Left cardiac atrium (tissue), 4 donors: ENCODE measurements around the gene ZNFX1. TPM values are rescaled to one million over a fixed set of nuclear protein-coding genes. Genes with fewer than 3 reads are reported as not detected.
"Not testable (repeated sequence)": the region's sequence is repeated elsewhere in the genome, so short reads cannot be mapped to it uniquely, and the experiment has no call there.

ENCODE experiments used
- ATAC-seq, 2 donors: fragments of 200-7000 bp; cut with Tn5 transposase; one replicate each; pipeline ENCODE4 v1.9.1; 2020; ENCODE audit warnings: mild to moderate bottlenecking in 2 of 2, moderate library complexity in 2 of 2
- DNase-seq: peaks from one replicate; pipeline ENCODE4 v3.0.0-alpha.2; 2020
- intact Hi-C, 2 donors: fragments of 100-400 bp; cut with DNase I; formaldehyde crosslinking; loops; one replicate each; pipeline versions ENCODE4 v1.14.1 to v1.15.1; 2022 to 2023
- long read RNA-seq: library from polyadenylated mRNA; unstranded; transcript quantifications from one replicate; pipeline ENCODE4 v2.0.0, GENCODE V29; 2021
- total RNA-seq, 2 donors: library from RNA; stranded (reverse); fragmentation: NEBNext Ultra II Directional; extraction: Animal tissue kit (Norgen Biotek cat#: 25700); gene quantifications; one replicate each; pipeline ENCODE4 v1.2.1, GENCODE V29; 2021
- donor health status: DM: no; HTN: yes; CAD: no.
- donor health status: DM: no; HTN: yes; CAD: no; lungs with severe emphysema.
- donor health status: DM: yes; HTN: yes; CAD: no.
- donor health status: Dilated cardiomyopathy.

ZNFX1 gene
- 10 to 100 TPM; 20.3 to 24.5 TPM for total RNA-seq
- long read RNA-seq, partial matches to known transcripts, result 54 of 69 reads
- long read RNA-seq, other reads (novel, unspliced or antisense), result 15 of 69 reads

DNA sequence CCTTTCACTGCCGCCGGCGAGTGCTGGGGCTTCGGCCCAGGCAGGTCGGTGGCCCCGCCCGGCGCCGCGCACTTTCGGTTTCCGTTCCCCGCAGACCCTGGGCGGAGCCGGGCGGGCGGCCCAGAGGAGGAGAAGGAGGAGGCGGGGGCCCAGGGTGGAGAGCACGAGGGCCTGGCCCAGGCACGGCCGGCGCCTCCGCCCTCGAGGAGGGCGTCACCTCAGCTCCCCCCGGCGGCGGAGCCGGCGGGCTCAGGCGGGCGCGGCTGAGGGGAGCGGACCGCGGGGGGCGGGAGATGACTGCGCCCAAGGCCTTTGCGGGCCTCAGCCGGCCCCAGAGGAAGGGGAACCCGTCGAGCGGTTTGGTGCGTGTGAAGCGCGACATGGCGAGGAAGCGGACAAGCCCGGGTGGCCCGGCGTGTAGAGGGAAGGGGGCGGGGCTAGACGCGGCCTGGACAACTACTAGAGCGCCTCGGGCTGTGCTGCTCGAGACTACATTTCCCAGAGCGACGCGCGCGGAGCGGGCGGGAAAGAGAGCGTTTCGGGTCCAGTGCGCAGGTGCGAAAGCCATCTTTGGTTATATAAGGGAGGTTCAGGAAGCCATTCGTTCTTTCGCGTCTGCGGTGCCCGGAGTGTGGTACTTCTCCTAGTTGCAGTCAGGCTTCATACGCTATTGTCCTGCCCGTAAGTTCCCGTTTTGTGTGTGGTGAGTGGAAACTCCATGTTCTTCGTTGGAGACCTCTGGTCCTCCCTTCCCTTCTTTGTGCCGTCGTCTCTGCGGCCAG is at the start of gene ZNFX1:
Gene ZNFX1, minus strand, starts transcription at position 22 of the 782 bp plus-strand sequence. CDS start 2,218 bp downstream, outside the sequence.
- DNase-seq, result peak; percentile 99
- intact Hi-C loops, result no loop called here
- peak; percentile 96 to 97 for ATAC-seq

DNA sequence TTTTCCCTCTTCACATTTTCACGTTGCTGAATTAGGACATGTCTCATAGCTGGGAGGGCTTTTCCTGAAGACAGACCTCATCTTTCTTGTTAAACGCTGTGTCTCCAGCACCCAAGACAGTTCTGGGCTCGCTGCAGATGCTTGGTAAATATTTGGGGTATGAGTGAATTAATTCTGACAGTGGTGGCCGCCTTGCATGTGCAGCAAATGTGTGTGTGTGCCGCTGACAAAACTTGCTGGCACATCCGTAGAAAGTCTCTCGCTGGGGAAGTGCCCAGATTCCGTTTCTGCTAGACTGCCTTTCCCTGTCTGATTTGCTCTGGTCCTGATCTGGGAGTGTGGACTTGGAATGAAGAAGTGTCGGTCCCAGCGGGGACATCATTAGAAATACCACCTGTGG is 48.2 kb upstream of the ZNFX1 start:
- intact Hi-C loops, result no loop called here
- DNase-seq (no peak), ATAC-seq (no peak)

DNA sequence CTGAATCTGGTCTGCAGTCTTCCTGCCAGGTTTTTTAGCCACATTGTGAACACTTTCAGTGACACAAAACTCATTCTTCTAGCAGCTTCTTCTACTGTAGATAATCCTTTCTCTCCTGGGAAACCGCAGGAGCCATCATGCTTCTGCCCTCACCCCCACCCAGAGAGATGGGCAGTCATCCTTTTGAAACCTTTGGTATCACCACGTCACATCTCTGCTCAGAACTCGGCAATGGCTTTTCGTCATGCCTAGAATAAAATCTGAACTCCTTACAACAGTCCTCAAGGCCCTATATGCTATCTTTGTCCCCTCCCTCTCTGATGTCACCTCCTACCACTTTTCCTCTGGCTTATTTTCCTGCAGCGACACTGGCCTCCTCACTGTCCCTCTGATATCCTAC is 46.4 kb upstream of the ZNFX1 start:
- intact Hi-C loops, result no loop called here
- ATAC-seq (no peak), DNase-seq (no peak)

DNA sequence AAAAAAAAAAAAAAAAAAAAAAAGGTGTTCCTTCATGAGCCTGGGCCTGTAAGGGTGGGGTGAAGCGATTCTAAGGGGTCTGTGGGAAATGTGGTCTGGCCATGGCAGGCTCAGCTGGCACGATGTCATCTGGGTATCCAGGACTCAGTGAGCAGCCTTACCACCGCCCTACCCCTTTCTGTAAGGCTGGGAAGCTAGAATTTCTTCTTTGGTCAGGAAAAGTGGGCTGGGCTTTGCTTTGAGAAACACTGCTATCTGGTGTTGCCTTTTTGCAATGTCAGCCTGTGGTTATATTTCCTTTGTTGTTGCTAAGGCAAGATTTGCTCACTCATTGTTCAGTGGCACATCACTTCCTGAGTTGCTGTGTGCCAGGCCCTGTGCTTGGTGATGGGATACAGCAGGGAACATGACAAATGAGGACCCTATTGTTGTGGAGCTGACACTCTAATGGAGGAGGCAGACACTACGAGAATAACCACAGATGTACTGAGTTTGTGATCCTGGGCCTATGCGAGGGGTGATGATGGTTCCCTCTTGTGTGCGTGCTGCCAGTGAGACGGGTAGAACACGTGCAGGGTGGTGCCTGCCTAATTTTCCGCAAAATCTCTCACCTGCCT is 45.9 kb upstream of the ZNFX1 start:
- DNase-seq (peak; percentile 33), ATAC-seq (peak; percentile 61 to 63)
- intact Hi-C loops, result no loop called here

DNA sequence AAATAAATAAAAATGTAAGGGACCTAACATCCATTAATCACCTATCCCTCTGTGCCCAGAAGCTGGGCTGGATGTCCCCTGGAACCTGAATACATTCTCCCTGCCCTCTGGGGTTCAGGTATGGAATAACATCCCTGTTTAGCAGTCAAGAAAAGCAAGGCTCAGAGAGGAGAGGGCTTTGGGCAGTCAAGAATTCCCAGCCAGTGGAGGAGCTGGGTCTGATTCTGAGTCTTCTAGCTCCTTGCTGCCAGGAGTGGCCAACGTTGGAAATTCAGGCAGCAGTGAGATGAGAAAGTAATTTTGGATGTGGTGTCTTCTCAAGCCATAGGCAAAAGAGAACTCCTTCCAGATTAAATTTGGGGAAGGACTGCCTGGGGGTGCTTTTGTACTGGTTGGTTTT is 42.6 kb upstream of the ZNFX1 start:
- DNase-seq (no peak), ATAC-seq (no peak)
- intact Hi-C loops, result no loop called here

DNA sequence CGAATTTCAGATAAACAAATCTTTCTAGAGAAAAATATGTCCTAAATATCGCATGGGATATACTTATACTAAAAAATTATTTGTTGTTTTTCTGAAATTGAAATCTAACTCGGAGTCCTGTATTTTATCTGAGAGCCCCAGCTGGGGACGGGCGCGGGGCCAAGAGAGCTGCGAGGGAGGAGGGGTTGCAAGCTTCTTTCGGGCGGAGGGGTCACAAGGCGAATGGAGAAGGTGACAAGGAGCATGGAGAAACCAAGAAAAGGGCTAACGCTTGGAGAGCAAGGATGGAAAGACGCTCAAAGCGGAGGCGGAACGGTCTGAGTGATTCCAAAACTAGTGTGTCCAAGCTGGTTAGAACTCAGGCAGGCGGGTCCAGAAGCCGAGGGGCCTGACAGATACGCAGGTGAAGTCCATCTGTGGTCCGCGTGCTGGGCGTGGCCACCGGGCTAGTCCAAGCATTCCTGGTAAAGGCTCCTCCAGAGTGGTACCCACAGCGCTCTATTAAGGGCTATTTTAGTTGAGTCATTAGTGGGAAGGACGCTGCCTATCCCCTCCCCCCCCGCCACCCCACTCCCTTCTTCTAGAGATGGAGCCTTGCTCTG is 41.5 kb upstream of the ZNFX1 start:
- ATAC-seq, result no peak
- peak; percentile 29 for DNase-seq
- intact Hi-C loops, result no loop called here

DNA sequence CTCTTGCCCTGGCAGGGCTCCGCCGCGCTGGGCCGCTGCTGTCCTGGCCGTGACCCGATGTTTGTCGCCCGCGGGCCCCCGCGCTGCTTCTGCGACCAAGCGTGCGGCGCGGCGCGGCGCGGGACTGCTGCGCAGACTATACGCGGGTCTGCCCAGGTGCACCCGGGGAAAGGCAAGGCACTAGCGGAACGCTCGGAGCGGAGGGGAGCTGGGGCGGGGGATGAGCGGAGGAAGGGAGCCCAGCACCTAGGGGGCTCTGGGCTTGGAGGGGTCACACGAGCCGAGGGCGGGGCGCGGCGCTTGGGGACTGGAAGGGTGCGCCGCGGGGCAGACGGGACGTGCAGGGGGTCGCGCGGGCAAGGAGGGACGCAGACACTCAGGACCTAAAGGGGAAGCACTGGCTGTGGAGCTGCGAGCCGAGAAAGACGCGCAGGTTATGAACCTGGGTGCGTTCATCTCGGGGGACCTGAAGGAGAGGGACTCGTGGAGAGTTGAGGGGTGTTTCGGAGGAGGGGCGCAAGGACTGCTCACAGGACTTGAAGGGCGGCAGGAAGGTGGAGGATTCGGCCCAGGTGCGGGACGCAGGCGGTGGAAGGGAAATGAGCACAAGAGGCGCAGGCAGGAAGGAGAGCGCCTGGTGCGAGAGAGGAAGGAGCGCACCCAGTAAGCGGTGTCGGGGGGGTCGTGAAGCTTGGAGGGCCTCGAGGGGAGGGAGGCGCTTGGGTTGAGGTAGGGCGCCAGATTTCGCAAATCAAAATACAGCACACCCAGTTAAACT is 40.8 kb upstream of the ZNFX1 start:
- intact Hi-C loops, result no loop called here
- DNase-seq (no peak), ATAC-seq (peak in 1 of 2 donors; percentile 36)

DNA sequence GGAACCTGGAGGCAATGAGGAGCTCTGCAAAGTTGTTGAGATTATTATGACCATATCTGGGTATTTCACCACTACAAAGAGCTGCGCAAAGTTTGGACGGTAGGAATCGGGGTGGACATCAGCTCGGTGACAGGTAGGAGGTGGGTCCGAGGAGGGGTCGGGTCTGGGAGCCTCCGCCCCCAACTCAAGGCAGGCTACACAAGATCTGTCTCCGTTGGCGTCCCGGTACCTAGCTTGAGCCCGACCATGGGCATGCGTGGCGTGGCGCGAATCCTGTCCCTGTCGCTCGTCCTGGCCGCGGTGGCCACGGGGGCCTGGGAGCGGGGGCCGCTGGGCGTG is 40.2 kb upstream of the ZNFX1 start:
- intact Hi-C loops, result no loop called here
- peak; percentile 21 for DNase-seq
- ATAC-seq, result no peak

DNA sequence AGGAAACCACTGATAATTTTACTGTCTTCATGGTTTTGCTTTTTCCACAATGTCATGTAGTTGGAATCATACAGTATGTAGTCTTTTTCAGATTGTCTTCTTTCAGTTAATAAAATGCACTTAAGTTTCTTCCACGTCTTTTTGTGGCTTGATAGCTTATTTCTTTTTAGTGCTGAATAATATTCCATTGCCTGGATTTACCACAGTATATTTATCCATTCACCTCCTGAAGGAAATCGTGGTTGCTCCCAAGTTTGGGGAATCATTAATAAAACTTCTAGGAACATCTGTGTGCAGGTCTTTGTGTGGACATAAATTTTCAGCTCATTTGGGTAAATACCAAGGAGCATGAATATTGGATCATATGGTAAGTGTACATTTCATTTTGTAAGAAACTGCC is 38.8 kb upstream of the ZNFX1 start:
- no peak for ATAC-seq
- no peak for DNase-seq
- intact Hi-C loops, result no loop called here

DNA sequence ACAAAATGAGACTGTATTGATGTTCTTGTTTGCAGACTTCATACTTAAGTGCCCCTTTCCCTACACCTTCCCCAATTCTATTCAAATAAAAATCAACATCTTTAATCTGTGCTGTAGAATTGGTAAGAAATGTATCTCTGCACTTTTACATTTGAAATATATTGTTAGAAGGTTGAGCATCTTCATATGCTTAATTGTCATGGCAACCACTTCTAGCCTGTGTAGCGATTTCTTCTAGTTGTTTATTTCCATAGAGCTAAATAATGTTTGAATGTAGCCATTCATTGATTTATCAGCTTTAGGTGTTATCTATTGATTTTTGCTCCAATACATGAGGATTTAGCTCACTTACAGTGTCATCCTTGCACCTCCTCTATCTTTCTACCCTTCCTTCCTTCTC is 37.7 kb upstream of the ZNFX1 start:
- DNase-seq (no peak), ATAC-seq (no peak)
- intact Hi-C loops, result no loop called here

DNA sequence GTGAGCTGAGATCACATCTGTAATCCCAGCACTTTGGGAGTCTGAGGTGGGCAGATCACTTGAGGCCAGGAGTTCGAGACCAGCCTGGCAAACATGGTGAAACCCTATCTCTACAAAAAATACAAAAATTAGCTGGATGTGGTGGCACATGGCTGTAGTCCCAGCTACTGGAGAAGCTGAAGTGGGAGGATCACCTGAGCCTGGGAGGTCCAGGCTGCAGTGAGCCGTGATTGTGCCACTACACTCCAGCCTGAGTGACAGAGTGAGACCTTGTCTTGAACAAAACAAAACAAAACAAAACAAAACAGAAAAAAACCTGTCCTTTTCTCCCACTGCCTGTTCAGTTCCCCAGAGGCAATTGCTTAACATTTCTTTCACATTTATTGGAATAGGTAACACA is 36.2 kb upstream of the ZNFX1 start:
- DNase-seq, ATAC-seq, intact Hi-C loops: not testable (repeated sequence)

DNA sequence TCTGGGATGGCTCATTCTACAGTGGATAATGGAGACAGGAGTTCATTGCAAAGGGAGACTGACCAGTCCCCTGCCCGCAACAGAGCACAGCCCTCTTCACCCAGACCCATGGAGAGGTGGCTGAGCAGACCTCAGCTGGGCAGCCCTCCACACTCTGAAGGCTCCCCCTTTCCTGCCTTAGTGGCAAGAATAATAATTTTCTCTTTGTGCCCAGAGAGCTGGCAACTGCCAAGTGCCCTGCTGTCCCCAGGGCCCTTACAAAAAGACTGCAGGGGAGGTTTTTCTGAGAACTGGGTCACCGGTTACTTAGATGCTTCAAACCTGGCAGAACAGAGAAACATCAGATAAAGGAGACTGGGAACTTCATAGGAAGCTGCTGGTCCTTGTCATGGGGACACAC is 35.4 kb upstream of the ZNFX1 start:
- DNase-seq, result no peak
- ATAC-seq, result peak in 1 of 2 donors; percentile 30
- intact Hi-C loops, result no loop called here

DNA sequence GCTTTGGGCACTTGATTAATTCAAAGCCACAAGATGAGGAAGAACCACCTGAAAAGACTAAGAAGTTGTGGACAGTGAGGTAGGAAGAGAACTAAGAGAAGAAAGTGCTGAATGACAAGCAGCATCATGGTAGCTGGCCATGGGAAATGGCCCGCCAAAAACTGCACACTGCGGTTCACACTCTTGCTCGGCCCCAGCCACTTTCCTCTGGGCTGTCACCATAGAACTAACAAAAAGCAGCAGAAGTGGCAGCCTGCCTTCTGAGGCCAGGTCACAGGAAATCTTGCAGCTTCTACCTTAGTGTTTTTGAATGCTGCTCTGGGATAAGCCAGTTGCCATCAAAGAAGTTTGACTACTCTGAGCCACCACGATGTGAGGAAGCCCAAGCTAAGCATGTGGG is 34.8 kb upstream of the ZNFX1 start:
- DNase-seq (no peak), ATAC-seq (no peak)
- intact Hi-C loops, result no loop called here

DNA sequence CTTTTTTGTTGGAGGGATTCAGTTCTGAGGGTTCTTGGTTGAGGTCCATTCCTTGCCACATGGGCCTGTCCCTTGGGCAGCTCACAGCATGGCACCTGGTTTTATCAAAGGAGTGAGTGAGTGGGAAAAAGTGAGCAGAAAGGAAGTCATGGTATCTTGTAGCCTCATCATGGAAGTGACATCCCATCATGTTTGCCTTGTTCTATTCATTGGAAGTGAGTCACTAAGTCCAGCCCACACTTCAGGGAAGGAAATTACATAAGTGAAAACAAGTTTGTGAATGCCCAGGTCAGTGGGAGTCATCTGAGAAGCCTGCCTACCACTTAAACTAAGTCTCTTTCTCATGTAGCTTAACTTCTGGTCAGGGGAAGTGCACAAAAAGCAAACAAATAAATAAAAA is 32.8 kb upstream of the ZNFX1 start:
- ATAC-seq (no peak), DNase-seq (no peak)
- intact Hi-C loops, result no loop called here

DNA sequence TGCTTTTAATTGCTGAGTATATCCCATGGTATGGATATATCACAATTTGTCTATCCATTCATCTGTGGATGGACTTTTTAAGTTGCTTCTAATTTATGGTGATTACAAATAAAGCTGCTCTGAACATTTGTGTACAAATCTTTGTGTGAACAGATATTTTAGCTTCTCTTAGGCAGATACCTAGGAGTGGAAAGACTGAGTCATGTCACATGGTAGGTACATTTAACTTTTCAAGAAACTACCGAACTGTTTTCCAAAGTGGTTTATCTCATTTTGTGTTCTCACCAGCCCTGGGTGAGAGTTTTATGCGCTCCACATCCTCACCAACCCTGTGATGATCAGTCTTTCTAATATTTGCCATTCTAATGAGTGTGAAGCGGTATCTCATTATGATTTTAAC is 31.0 kb upstream of the ZNFX1 start:
- intact Hi-C loops, result no loop called here
- ATAC-seq (no peak), DNase-seq (no peak)

DNA sequence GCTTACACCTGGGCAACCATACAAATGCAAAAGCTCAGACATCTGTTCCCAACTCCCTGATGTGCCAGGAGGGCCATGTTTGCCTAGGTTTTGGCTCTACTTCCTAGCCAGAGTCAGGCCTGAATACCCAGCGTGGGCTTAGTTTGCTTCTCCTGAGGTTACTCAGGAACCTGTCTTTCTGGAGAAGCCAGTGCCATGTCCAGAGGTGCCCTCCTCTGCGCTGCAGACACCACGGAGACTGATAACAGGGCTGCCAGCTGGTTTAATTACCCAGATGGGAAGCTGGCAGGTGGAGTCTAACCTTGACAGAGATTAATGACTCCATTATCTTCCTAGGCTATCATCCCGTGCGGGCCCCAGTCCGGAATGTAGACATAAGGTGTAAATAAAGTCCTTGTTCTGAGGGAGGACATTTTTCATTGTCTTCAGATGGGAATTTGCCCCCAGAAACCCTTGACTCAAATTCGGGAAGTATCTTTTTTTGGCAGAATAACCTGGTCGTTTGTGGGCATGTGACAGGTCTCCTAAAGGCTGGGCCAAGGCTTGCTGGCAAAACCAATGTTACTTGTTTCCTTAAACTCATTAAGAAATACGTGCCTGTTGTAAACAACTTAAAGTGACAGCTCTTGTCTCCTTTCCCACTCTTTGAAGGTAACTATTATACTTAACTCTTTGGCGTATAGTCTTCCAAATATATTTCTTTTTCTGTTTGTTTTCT is 29.2 kb upstream of the ZNFX1 start:
- intact Hi-C loops, result no loop called here
- ATAC-seq (no peak), DNase-seq (no peak)

DNA sequence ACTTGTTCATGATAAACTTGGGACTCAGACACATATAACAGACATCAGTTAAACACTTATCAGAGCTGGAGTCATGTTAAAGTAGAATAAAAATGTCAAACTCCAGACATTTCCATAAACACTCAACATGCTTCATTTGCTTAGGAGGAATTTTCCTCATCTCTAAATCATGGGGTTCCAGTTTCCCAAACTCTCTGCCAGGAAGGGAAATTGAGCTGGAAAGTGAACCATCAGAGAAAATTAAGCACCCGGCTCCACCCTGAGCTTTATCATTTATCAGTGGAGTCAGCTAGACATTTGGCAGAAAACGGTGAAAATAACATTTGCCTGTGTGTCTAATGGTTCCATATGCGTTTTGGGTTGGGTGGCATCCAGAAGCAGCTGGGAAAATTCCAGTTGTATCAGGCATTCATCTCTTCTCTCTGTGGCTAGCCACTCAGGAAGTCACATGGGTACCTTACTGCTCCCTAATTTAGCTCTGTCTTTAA is 25.3 kb upstream of the ZNFX1 start:
- ATAC-seq (peak; percentile 30 to 43), DNase-seq (no peak)
- intact Hi-C loops, result no loop called here

DNA sequence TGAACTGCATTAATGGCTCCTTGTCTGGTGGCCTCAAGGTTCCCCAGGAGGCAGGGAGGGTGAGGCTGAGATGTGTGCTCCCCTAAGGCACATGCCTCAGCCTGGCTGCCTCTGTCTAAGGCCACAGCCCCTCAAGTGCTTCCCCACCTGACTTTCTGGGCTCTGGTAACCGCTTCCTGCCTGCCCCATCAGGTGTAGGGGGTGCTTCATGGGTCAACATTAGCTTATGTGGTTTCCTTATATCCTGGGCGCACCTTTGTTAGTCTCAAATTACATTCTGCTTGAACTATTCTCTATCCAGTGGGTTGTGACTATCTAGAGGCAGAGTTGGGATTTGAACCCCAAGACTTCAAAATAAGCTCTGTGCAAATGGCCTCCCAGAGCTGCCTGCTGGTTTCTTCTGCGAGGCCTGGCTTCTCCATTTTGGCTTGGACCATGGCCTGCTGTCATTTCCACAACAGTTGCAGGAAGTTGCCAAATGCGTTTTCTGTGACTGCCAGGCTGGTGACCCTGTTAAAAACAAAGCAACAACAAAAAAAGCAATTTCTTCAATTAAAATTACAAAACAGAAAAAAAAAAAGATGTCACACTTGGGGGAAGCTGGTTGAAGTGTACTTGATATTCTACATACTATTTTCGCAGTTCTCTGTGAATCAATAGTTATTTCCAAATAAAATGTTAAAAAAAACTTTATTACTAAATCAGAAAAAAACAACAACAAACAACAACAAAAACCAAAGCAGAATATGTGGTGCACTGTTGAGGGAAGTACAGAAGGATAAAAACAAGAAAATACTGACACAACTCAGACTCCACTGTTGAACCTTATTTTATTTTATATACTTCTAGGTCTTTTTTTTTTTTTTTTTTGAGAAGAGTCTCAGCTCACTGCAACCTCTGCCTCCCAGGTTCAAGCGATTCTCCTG is 20.0 kb upstream of the ZNFX1 start:
- ATAC-seq (no peak), DNase-seq (no peak)
- intact Hi-C loops, result no loop called here
